CD4-positive, alpha-beta T cell treated with Interleukin-2 at 100 ng/mL for 4 hours (primary cell): ENCODE data around the gene INPP5A.

Experiments used
- DNase-seq: peaks from one replicate; pipeline ENCODE4 v3.0.0-alpha.2; 2020; ENCODE audit warnings: low spot score

The INPP5A gene

DNA sequence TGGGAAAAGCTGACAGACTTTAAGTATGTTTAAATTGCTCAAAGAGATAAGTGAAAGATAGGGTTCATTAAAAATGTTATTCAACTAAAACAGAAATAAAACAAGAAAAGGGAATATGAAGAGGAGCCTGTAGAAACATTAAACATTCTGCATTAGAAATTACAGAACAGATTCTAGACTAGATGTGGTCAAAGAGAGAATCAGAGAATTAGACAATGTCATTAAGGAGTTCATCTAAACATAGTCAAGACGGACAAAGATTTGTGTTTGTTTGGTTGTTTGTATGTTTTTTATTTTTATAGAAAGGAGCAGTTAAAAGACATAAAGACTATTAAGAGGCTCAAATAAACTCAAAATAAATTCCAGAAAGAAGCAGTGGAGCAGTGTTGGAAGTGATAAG lies 168.4 kb downstream of the INPP5A start:
- DNase-seq = no peak

DNA sequence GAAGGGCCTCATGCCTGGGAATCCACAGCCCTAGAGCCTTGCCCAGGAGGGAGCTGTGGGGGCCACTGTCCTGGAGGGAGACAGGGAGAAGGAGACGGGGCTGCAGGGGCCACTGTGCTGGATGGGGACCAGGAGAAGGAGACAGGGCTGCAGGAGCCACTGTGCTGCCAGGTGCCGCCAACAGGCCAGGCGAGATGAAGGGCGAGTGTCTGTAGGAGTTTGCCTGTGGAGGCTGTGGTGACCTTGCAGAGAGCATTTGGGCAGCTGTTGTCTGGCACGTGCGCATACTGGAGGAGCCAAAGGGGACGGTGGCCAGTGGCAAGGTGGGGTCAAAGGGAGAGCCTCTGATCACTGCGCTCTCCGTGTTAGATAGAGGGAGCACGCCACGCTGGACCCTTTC lies 169.1 kb downstream of the INPP5A start:
- no peak for DNase-seq

DNA sequence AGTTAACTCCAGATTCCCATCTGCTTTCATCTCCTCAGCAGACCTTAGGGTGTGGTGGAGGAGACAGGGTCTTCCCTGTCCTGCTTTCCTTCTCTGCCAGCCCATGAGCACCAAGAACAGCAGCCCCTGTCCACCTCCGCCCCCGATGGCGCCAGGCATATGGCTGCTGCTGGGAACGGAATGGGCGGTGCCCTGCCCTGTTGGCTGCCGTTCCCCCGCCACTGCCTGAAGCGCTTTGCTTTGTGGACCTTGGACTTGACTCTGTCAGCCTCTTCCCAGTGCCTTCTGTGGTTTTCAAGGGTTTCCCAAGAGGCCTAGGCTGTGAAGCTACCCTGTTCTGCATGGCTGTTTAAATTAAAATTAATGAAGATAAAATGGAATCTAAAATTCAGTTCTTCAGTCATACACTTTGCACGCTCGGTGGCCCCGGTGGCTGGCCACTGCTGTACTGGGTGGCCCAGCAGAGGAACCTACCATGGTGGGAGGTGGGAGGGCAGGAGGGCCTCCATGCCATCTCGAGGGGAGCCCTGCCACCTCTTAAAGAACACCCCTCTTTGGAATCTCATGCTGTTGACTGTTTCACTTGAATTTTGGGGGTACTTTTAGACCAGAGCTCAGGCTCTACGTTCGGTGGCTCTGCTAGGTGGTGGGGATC lies 169.7 kb downstream of the INPP5A start:
- no peak for DNase-seq

DNA sequence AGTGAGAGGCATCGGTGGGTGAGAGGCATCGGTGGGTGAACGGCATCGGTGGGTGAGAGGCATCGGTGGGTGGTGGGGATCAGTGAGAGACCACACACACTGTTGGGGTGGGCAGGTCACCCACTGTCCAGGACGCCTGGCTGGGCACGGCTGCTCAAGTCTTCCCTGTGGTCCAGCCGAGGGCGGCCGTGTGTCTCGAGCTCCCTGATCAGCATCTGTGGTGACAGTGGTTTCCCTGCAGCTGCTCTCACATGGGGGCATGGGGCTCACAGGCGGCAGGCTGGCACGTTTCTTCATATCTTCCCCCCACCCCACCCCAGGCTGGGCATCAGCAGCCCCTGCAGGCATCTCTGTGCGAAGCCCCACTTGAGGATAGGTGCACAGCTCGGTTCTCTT lies 170.2 kb downstream of the INPP5A start:
- no peak for DNase-seq

DNA sequence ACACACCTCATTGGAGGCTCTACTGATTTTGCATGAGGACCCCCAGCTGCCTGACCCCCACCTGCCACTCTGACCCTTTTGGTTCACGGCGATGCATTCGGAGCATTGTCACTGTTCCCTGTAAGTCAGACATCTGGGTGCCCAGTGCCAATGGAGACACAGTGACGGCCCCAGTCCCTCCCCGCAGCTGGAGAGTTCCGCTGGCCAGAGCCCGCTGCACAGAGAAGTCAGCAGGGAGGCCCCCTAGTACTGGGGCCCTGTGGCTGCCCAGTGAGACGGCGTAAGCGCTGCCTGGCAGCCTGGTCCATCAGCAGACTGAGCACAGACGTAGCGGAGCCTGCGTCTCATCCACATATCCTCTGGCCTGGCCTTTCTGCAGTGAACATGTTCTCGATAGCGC lies 170.9 kb downstream of the INPP5A start:
- DNase-seq = no peak

DNA sequence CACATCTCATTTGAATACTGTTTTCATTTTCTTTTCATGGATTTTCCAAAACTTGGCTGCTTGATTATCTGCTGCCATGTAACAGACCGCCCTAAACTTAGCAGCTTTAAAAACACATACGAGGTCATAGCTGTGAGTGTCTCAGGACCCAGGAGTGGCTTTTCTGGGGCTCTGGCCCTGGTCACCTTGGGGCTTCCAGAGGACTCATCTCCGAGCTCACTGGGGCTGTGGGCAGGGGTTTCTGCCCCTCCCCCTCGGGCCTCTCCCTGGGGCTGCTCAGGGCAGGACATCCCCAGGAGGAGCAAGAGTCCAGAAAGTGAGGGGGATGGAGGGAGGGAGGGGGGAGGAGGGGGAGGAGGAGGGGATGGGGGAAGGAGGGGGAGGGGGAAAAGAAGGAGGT lies 171.3 kb downstream of the INPP5A start:
- DNase-seq = no peak

DNA sequence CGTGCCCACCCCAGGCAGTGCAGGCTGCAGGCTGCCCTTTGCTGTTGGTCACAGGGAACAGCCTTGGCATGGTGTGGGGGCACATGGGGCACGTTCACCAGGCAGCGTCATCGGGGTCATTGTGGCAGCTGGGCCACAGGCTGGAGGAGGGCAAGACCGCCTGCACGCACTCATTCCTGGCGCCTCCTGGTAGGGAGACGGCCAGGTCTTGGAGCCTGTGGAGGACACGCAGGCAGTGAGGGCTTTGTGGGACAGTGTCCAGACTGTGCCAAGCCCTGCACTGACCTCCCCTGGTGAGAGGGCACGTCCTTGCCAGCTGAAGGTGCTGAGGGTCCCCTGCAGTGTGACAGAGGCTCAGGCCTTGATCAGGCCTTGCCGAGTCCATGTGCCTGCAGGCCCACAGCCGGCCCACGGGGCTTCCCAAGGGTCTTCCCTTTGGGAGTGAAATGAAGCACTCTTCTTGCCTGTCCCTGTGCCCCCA lies 171.9 kb downstream of the INPP5A start:
- DNase-seq = no peak

DNA sequence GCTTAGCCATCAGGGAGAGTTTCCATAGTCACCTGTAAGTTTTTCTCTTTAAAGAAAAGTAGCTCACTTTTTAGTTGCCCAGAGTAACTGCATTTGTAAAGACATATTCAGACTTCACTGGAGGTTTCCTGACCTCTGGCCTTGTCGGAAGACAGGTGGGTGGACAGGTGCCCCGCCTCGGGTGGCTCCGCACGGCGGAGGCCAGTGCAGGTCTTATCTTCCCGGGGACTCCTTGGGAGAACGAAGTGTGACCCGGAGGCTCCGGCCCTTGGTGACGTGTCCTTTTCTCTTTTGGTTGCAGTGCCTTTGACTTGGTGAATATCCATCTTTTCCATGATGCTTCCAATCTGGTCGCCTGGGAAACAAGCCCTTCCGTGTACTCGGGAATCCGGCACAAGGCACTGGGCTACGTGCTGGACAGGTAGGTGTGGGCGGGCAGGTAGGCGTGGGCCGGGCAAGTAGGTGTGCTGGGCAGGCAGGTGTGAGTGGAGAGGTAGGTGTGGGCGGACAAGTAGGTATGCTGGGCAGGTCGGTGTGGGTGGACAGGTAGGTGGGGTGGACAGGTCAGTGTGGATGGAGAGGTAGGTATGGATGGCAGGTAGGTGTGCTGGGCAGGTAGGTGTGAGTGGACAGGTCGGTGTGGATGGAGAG lies 172.6 kb downstream of the INPP5A start:
- no peak for DNase-seq

DNA sequence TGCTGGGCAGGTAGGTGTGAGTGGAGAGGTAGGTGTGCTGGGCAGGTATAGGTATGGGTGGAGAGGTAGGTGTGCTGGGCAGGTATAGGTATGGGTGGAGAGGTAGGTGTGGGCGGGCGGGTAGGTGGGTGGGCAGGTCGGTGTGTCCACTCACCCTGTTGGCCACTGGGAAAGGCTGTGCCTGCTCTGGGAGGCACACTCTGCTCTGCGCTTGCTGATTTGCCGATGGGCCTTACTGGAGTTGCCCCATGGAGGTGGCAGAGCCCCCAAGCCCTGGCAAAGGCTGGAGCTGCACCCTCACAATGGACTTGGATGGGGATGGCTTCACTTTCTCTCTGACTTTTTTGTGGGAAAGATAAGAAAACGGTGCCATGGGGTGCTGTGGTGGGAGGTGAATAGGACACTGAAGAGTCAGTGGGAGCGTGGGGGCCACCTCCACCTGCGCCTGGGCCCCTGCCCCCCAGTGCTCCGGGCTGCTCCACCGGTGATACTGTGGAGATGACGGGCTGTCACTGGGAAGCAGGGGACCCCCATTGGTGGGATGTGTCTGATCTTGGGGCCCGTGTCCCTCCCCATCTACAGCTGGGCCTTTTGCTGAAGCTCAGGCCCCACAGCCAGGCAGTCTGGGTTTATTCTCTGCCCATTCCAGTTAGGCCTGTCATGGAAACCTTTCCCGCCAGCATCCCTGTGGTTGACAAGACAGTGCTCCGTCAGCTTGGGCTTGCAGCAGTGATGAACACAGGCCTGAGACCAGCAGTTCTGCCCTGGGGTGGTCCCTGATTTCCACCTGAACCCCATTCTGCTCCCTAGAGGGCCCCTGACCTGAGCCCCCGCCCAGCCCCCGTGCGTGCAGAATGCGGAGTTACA lies 173.4 kb downstream of the INPP5A start:
- no peak for DNase-seq

DNA sequence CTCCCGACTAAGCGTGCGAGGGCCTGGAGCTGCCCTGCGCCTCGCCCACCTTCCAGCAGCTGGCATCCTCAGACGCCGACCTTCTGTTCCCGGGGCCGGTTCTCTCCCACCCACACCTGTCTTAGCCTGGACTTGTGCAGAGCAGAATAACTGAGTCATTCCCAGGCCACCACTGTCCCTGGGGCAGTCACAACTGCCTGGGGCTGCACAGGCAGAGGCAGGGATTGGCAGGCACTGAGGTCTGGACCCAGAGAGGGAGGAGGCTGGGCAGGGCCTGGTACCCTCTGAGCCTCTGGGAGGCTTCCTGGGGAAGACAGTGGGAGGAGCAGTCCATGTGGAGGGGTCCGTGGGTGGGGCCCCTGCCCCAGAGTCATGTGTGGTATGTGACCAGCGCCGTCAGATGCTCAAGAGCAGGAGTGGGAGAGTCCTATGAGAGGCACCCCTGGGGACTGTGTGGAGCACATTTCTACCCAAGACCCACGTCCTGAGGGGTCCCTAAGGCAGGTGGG lies 174.1 kb downstream of the INPP5A start:
- DNase-seq = no peak

DNA sequence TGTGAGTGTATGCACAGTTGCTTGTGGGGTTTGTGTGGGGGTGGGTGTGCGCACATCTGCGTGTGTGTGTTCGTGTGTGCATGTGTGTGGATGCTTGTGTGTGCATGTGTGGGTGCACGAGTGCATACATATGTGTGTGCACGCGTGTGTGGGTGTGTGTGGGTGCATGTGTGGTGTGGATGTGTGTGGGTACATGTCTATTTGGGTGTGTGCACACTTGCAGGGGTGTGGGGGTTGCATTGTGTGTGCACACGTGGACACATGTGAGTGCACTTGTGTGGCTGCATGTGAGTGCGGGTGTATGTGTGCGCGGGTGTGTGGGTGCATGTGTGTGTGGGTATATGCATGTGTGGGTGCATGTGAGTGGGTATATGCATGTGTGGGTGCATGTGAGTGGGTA lies 174.7 kb downstream of the INPP5A start:
- no peak for DNase-seq

DNA sequence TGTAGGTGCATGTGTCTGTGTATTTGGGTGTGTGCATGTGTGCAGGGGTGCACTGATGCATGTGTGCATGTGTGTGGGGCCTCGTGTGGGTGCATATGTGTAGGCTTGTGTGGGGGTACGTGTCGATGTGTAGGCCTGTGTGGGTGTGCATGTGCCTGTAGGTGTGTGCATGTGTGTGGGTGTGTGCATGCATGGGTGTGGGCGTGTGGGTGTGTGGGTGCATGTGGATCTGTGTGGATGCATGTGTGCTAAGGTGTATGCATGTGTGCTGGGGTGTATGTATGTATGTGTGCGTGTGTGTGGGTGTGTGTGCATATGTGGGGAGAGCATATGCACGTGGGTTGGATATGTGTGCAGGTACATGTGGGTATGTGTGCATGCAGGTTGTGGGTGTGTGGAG lies 175.2 kb downstream of the INPP5A start:
- no peak for DNase-seq

DNA sequence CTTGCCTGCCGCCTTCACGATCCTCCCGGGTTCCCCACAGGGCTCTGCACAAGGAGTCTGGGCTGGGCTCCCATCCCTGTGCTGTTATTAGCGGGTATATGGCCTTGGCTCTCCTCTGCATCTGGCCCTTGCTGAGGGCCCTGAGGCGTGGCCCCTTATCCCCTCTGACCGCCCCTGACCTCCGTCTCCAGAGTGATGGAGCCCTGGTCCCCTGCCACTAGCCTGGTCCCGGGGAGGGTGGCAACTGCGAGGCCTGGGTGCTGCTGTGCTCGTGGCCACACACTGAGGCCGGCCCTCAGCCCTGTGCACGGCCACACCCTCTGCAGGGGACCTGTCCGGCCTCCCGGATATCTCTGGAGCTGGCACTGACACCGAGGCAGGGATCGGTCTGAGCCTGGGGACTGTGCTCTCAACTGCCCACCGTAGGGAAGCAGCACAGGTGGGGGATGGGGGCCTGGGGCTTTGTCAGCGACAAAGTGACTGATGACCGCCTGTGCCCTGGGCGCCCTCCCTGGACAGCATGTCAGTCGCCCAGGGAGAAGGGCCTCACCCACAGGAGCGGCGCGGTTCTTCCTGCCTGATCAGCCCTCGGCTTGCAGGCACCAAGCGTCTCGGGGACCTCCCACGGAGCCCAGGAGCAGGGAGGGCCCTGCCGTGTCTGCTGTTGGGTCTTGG lies 176.0 kb downstream of the INPP5A start:
- DNase-seq = no peak

DNA sequence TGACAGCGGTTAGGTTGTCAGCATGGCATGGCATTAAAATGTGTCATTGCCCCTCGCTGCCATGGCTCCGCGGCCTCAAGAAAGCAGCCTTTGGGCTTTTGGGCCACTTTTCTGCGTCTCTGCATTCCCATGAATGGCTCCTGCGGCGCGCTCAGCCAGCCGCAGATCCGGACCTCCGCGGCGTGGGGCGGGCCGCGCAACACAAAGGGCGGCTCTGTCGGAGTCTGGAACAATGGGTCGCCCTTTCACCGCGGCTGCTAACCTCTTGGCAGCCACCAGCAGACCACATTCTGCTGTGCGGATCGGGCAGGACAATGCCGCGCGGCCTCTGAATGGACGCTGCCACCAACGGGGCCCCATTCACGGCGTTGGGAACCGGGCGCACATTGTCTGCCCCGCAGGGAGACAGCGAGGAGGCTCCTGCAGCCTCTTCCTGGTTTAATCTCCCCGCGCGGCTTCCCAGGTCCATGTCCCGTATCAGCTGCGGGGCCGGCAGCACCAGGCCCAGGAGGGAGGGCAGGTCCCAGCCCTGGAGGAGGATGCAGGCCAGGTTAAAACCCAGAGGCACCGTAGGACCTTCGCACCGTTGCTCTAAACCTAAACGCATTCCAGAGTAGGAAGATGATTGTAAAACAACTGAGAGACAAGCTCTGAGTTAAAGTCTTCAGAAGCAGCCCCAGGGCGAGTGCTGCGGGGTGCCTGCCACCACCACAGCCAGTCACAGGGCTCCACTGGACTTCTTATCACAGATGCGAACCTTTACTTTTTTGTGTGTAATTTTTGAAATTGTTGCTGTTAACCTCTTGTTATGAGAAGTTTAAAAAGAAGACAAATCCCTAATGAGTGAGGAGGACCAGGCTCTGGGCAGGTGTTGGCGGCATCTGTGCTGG lies 176.8 kb downstream of the INPP5A start:
- no peak for DNase-seq

DNA sequence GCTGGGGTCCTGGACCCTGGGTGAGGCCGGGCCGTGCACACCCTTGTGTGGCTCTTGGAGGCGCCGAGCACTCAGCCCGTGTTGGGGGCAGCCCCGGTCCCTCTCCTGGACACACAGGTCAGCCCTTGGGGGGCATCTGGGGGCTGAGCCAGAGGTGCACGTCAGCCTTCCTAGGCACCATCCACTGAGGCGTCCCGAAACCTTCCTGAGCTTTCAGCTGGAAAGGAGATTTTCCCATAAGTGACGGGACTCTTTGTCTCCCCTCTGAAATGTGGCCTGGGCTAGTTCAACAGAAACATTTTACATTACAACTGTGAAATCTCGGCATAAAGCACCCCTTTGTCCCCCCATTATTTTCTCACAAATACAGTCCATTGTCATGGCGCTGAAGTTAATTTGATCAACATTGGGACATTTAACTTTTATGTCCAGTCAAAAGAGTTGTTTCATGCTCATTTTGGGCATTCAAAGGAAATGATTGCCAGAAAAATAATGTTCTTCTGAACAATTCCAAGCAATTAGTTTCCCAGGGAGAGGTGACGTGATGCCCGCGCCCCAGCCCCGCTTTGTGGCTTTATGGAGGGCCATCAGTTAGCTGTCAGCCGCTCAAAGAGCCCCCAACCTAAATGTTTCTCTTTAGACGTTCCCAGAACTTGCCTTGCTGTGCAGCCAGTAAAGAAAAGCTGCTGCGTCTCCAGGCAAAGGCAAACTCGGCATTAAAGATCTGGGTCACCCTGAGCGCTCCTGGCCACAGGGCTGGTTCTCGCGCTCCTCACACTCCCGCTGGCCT lies 177.6 kb downstream of the INPP5A start:
- DNase-seq = no peak

DNA sequence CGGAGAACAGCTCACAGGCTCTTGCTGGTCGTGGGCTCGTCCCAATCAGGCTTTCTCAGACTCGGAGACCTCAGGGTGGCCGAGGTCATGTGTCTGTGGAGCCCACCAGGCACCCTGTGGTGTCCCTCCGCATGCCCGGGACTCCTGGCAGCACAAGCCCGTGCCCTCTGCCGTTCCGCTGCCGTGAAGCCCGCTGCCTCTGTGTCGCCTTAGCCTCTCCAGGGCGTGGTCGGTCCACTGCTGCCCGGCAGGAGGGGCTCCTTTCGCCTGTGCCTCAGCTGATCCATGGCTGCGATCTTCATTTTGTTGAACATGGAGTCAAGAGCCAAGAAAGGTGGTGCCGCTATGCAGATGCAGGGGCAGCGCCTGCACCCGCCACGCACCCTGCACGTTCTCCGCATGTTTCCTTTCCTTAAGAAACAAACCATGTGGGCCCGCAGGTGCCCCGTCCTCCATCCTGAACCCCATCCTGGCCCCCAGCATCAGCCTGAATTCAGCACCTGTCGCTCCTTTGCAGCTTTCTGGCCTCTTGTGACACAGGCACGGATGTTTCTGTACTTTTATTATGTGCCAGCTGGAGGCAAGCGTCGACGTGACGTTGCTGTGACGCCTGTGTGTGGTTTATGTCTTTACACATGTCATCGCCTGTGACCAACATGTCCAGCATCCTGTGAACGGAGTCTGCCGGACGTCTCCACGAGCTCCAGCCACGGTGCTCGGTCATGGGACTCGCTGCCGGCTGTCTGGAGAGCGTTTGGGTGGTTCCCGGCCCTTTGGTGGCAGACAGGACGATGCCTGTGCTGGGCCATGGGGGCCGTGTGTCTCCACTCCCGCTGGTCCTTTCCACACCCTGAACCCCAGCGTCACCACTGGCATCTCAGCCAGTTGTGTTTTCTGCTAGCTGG lies 178.4 kb downstream of the INPP5A start:
- no peak for DNase-seq

DNA sequence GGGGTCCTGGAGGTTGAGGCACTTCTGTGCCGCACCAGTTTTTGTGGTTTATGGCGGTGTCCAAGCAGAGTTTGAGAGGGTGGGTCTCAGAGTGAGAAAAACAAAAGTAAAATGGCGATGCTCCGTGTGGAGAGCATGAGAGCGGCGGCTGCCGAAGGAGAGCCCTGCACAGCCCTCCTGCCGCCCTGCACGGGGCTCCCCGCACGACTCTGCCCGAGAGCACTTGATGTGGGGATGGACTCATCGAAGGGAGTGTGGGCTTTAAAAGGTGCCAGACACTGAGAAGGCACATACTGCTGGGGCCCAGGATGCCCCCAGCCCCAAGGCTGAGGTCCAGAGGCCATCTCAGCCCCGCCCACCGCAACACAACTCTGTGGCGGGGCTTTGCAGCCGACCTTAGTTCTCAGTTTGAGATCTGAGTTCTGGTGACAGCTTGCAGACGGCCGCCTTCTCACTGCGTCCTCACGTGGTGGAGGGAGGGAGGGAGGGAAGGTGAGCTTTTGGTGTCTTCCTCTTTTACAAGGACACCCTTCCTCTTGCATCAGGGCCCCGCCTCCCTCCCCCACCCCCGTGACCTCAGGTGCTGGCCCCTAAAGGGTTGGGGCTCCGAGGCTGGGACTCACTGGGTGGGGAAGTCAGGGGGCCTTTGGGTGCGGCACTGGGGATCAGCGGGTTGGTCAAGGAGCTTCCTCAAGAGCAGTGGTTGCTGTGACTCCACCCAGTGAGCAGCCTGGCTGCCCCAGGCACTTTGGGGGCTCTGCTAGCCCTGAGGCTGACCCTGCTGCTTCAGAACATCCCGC lies 179.3 kb downstream of the INPP5A start:
- no peak for DNase-seq

DNA sequence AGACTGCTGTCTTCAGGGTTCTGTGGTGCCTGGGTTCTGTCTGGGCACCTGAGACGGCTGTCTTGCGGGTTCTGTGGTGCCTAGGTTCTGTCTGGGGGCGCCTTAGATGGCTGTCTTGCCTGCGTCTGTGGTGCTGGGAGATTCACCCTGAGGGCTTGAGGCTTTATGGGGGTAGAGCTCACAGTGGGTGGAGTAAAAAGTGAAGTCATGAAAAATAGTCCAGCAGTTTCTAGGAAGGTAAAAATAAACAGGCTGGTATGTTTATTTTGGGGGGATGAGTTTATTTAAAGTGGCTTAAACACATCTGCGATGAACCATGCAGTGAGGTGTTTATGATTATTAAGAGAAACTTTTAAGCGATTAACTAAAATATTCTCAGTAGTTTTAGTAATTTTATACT lies 184.1 kb downstream of the INPP5A start:
- no peak for DNase-seq
